Stimulated activated CD8-positive, alpha-beta memory T cell treated with anti-CD3 and anti-CD28 coated beads, Interleukin-15, amount 100 ng/mL, for 4 hours (primary cell): ENCODE measurements around the gene SHMT2.
A peak's percentile ranks its signal among the peaks of the same experiment; 100 is the strongest.

Source experiments
- DNase-seq, 2 donors: peaks; one replicate each; pipeline ENCODE4 v3.0.0-alpha.2; 2020; ENCODE audit warnings: low read depth in 2 of 2

The SHMT2 gene

DNA sequence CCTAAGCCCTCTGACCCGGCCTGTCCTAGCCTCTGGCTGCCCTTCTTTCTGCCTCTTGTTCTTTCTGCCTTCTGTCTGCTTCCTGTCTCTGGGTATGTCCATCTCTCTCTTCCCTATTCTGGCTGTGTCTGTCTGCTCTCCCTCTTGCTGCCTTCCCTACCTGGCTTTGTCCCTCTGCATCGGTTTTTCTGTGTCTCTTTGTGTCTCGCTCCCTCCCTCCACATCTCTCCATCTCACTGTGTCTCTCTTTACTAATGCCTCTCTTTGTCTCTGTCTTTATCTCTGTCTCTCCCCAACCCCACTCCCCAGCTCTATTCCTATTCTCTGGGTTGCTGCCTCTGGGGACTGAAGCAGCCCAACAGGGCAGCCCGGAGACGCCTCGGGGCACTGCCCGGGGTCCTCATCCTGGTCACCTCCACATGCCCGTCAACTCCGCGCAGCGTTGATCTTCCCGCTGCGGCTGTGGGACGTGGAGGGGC lies 10.1 kb downstream of the SHMT2 start:
- DNase-seq = no peak

DNA sequence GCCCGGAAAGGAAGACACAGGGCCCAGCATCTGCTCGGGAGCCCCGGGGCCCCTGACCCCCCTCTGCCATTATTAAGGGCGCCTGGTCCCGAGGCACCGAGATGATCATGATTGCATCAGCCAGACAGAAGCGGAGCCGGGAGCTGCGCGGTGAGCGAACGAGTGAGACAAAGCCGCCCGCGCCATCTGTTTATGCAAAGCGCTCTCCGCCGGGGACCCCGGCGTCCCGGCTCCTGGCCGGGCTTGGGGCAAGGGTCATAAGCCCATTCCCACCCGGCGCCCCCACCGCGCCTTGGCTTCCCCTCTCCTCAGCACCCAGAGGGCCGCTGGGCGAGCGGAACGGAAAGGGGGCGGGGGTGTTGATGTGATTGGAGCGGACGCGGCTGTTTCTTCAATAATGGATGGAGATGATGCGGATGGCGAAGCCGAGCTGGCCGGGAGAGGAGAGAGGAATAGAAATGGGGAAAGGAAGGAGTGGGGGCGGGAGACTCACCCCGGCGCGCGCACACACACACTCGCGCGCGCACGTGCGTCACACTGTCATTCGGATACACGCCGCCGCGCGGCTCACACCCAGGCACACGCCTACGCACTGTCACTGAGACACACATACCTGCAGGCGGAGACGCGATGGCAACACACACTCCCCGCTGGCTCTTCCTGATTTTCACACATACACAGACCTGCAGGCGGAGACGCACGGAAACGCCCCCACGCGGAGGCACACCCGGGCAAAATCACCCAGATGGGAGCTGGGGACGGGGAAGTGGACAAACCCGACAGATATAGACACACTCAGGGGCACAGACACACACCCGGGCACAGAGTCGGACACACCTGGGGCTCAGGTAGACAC lies 10.8 kb downstream of the SHMT2 start:
- peak; percentile 62 to 73 for DNase-seq

DNA sequence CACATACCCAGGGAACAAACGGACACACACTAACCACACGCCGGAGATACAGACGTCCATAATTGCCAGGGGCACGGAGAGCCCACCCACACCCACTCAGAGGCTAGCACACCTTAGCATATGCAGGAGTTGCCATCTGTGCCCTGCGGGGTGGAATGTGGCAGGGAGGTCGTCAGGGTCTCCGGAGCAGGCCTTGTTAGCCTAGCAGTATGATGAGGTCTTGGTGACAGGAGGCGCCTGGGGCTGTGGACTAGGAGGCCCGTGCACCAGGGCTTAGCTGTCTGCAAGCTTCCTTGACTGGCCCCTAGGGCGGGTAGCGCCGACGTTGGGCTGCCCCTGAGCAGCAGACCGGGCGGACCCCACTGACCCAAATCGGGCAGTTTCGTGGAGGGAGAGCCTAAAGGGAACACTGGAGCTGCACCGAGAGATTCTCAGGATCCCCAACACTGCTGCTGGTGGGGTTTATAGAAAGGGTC lies 11.5 kb downstream of the SHMT2 start:
- DNase-seq = no peak

DNA sequence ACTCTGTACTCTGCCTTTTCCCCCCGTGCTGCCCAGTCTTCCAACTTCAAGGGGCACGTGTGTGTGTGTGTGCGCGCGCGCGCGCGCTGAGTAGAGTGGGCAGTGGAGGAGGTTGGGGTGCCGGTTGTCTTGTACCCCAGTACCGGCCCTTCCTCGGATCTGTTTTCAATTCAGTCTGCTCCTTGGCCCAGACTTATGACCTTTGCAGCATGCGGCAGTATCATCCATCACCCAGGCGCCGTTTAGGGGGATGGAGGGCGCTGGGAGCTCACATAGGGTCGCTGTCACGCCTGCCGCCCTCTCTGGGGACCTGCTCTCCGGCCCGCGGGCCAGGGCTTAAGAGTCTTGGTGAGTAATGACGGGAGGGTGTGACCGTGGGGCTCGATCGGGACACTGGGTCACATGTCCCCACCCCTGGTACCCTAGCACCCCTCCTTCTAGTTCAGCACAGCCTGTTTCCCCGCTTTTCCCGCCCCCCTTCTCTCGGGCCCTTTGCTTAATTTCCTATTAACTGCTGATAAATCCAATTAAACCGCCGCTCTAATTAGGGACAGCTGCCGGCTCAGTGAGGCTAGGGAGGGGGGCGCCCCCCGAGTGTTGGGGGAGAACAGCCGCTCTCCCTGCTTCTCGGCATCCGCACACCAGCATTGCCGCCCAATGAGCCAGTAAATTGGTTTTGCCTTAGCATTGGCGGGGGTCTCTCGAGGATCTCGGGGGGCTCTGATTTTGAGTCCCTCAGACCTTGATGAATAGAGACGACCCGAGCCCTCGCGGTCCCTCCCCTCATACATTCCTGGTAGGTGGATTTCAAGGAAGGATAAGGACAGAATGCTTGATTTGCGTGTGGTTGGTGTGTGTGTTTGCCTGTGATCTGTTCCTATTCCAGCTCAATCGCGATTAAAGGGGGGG lies 12.1 kb downstream of the SHMT2 start:
- DNase-seq = no peak

DNA sequence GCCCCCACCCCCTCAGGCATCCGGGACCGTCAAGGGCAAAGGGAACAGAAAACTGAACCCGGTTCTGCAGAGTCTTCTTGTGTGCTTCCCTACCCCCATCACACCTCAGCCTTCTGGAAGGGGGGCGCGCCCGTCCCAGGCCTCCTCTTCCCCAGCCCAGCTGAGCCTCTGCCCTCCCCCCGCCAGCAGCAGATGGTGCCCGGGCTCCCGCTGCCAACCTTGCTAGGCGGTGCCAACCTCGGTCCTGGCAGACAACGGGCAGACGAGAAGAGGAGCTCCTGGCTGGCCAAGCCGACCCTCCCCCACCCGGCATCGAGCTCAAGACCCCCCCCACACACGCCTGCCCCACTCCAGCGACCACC lies 12.8 kb downstream of the SHMT2 start:
- no peak for DNase-seq

DNA sequence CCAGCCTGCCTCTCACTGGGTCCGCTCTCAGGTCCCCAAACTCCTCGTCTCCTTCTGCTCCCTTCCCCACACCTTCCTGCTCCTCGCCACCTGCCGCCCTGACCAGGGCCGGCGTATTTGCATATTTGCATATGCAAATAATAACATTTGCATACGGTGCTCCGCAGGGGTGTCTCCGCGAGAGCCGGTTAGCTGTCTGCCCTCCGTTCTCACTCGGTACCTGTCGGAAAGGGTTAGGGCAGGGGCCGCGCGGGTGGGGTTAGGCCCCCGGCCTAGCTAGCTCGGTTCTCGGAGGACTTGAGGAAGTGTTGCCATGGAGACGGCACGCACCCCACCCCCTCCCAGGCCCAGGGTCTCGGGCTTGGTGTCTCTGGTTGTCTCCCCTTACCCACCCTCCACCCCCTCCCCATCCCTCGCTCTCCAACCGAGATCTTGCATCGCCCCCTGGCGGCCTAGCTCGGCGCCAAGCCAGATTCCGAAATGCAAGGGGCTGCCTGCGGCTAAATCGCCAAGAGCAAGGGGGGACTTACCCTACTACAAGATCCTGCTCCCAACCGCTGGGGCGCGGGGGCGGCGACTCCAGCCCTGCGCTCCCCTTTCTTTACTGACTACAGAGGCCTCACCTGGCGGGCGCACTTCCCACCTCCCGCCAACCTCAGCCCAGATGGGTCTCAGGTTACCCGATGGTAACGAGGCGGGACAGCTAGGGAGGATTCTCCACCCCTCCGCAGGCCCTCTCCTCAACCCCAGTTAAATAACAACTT lies 13.4 kb downstream of the SHMT2 start:
- DNase-seq = peak; percentile 27 to 41

DNA sequence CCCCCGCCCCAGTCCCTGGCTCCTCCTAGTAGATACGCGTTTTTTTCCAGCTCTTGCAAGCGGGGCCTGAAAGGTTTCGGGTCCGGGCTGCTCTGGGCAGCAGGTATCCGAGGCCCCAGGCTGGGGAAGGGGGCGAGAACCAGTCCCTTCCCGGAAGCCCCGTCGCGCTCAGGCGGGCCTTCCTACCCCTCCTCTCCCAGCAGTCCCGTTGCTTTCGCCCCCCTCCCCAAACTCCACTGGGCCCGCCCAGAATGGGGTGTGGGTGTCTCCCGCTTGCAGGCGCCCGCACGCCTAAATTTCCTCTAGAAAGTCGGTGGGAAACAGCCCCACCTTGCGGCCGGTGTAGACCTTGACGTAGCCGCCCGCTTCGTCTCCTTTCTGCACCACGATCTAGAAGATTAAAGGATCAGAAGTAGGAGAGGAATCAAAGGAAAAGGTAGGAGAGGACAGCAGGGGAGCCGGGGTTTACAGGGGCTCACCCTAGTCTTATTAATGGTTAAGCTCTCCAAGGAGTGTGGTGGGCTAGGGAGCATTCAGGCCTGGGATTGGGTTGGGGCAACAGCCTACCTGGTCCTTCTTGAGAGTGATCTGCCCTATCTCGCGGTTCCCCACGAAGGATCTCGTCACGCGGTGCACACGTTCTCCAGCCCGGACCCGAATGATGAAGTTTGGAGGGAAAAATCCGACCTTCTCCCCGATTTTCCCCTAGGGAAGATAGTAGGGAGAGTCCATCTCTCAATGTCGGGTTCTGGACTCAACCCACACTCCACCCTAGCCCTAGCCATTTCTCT lies 14.2 kb downstream of the SHMT2 start:
- DNase-seq = peak; percentile 41 to 54

DNA sequence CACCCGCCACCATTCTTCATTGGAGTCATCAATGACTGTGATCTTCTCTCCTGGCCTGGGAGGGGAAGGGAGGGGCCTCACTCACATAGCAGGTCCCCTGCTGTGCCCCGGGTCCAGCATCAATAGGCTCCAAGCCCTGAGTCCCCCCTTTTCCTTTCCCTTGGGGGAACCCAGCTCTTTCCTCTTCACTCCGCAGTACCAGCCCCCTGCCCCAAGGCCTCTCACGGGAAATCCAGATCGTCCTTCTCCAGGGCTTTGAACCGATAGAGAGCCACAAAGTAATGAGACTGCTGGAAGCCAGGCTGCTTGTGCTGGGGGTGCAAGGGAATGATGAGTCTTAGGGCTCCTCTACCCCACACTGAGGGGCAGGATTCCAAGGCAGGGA lies 14.8 kb downstream of the SHMT2 start:
- DNase-seq = no peak

DNA sequence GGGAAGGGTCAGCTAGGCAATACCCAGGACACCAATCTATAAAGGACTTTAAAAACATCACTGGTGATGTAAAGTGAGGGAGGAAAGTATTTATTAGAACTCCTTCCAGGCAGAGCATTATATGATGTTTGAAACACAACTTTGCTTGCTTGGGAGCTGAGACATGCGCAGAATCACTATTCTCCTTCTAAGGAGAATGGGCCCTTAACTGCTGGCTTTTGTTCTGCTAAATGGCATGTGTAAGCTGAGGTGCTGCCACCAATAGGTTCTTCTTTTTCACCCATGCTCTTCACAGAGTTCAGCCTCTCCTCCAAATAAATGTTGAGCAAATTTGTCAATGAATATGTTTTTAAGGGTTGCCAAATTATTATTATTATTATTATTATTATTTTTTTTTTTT lies 17.5 kb downstream of the SHMT2 start:
- no peak for DNase-seq

DNA sequence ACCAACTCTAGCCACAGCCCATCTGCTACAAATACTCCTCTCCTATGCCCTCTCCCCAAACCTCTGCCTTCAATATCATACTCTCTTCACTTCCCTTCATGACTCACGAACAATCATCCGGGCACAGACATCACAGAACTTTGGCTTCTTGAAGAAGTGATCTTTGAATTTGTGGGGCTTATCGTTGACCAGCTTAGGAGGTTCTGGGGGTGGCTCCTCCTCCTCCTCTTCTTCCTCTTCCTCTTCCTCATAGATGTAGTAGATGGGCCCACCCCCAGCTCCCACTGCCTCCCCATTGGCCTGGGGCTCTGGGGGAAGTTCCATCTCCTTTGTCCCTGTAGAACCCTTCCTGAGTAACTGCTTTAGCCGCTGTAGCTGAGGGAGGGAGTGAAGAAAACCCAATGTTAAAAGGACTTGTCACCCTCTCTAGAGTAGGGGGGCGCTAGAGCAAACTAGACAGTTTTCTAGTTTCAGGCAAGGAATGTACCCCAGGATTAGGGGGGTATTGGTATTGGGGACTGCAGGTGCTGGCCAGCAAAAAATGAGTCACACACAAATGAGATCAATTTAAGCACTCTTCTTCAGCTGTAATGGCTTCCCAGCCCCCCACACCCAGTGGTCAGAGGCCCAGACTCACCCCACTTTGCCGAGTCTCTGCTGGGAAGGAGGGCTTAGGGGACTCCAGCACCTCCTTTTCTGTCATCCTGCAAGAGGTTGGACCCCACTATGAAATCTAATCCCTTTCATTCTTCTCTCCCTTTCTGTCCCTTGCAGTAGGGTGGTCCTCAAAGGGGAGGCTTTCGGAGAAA lies 19.6 kb downstream of the SHMT2 start:
- DNase-seq = no peak

DNA sequence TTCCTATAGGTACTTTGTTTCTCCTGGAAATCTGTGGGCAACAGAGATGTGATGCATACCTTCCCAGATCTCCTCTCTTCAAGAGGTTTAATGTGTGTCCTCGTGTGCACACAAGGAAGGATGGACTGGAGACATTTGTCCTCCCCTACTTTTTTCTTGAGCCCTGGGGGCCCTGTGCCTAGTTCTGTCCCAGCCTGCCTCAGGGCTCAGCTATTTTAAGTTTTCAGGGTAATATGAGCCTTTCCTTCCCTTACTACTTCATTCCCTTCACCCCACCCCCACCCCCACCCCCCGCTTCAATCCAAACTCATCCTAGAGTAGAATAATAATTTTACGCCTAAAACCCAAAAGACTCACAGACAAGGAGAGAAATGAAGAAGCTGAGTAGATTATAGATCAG lies 21.0 kb downstream of the SHMT2 start:
- no peak for DNase-seq

DNA sequence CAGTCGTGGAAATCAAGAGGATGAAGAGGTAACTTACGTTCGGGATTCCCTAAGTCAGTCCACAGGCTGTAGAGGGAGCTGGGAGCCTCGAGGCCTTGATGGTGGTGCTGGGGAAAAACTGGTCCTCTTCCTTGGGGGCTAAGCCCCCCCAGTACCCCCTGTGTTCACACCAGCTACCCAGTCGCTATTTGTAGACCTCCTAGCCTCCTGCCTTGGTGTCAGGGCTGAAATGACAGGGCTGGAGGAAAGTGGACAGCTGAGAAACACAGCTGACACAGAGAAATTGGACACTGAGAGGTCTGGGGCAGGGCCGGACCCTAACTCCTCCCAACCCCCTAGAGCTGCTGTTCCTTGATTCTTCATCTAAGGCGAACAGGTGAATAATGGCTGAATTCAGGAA lies 21.4 kb downstream of the SHMT2 start, which contains the start of gene STAC3:
Gene STAC3 (minus strand): TSS at position 232 of the 400 bp plus-strand sequence. CDS start 1,551 bp downstream, outside the sequence.
- DNase-seq = no peak

DNA sequence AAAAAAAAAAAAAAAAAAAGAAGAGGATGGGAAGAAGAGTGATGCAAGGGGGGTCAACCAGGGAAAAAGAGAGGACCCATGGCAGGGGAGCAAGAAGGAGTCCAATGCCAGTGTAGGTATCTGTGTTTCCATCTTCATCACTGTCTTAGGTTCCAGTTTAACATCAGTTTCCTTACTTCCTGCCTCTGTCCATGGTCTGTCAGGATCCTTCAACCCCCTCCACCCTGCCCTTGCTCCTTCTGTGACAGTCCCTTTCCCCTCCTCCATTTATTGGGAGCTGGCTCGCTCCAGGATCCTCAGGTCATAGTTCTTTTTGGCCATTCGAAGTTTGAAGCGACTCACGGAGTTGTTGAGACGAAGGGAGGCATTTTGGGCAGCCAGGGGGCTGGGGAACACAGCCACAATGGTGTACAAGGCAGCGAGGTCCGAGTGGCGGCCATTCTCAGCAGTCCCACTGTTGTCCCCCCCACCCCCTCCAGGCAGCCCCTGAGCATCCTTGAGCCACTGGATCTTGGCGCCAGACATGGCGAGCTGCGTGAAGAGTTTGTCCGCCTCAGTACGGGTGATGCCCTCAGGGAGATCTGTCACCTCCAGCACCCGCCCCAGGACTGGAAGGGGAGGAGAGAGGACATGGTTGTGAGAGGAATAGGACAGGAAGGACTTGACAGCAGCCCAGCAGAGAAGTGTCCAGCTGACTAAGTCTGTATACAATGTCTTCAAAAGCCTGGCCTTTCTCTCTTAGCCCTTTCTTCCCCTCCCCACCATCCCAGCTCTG lies 25.2 kb downstream of the SHMT2 start:
- DNase-seq = no peak

DNA sequence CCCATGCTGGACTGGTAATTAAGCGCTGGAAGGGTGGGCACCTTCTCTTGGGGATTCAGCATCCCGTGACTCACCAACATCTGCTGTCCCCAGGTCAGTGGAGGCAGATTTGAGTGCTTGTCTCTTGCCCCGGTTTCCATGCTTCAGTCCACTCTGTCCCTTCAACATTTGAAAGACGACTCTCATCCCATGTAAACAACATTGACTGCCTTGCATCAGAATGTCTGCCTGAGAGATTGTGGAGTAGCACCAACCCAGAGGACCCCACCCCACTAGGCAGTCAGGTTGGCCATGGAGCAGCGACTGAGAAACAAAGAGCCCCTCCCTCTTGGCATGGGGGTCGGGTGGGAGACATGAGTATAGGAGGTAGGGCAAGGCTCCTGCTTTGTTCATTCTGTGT lies 26.4 kb downstream of the SHMT2 start:
- DNase-seq = no peak

DNA sequence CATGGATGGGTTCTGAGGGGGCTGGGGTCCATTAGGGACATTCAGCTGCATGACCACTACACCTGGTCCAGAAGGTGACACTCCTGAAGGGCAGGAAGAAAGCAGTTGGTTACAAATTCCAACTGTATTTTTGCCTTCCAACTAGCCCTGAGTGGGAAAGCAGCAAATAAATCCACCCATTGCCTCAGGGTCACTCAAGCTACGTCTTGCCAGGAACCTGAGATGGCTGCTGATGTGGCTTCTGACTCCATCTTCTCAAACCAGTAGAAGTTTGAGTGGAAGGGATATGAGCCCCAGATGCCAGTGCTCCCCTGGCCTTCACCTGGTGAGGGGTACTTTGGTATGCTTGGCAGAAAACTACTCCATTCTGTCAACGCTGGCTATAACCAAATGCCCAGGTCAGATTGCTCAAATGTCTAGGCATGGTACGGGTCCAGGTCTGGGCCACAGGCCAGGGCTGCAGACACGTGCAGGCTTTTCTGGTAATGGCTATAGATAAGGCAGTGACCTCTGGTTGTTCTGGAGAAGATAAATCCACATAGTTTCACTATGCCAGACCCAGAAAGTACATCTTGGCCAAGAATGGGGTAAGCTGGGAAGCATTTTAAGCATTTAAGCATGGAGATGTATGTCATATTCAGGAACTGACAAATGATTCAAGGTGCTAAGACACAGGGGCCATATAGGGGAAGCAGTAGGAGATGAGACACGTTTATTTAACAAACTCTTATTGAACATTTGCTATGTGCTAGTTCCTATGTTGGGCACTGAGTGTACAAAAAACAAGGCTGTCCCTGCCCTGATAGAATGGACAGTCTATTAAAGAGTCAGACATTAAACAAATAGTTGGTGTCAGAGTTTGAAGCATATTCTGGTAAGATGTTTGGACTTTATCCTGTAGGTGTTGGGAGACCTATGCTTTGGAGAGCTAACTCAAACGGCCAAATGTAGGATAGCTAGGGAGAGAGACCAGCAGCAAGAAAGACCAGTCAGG lies 29.8 kb downstream of the SHMT2 start:
- DNase-seq = no peak

DNA sequence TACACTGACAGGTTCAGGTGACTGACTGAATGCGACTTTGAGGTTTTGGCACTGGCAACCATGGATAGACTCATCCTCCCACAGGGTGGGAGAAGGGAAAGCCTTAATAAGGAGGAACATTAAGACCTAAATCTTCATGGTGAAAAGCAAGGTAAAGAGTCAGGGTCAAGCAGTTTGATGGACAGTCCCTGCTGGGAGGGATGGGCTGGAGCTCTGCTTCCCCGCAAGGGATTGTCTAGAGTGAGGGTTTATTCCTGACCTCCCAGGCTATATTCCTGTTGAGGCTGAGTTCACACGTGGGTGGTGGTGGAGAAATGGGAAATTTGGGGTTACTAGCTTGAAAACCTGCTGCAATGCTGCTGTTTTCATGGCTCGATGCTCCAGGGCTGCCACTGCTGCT lies 30.9 kb downstream of the SHMT2 start:
- no peak for DNase-seq

DNA sequence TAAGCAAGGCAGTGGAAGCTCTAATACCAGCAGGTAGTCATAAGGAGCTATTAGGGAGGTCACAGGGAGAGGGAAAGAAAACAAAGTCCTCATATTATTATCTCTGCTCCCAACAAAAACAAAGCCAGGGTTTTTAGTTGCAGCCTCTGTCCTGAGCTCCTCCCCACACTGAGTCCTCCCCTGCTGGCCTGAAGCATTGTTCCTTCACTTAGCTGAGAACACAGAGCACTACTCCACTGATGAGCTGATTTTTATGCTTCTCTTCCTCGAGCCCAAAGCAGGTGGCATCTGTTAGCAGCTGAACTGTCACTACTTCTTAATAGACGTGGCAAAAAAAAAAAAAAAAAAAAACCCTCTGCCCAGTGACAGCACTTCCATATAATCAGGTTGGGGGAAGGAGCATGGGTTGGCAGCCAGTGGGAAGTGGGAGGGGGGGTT lies 31.9 kb downstream of the SHMT2 start:
- no peak for DNase-seq
